DND-41 (cell line): ENCODE data around the gene JAZF1.

Source experiments
- ATAC-seq: fragments of 200-7000 bp; cut with Tn5 transposase; 3 replicates; pipeline ENCODE4 v1.9.1; 2021; ENCODE audit warnings: low read depth; ENCODE audit not compliant: insufficient read depth
- DNase-seq: peaks from one replicate; pipeline ENCODE4 v3.0.0-alpha.2; 2020
- H2AFZ ChIP-seq: 2 replicates; pipeline ENCODE4 v1.6.0; 2012; ENCODE audit warnings: low read depth, low read length
- H3K27ac ChIP-seq: 2 replicates; pipeline ENCODE4 v1.5.1; 2012; ENCODE audit warnings: low read length, inconsistent platforms
- H3K27me3 ChIP-seq: fragments of 200-600 bp; sonication (generic); 2 replicates; pipeline ENCODE4 v1.6.0; 2012; ENCODE audit warnings: low read length, mild to moderate bottlenecking, inconsistent platforms; ENCODE audit not compliant: insufficient read depth, poor library complexity
- H3K36me3 ChIP-seq: 2 replicates; pipeline ENCODE4 v1.5.1; 2012; ENCODE audit warnings: low read length, inconsistent platforms; ENCODE audit not compliant: insufficient read depth
- H3K4me1 ChIP-seq: 2 replicates; pipeline ENCODE4 v1.5.1; 2012; ENCODE audit warnings: mild to moderate bottlenecking, low read length; ENCODE audit not compliant: insufficient read depth
- H3K4me2 ChIP-seq: 2 replicates; pipeline ENCODE4 v1.6.0; 2012; ENCODE audit warnings: mild to moderate bottlenecking, moderate library complexity, low read length, inconsistent platforms; ENCODE audit not compliant: insufficient read depth
- H3K4me3 ChIP-seq, 2 experiments: fragments of 200-600 bp in 1 of 2; shearing (Covaris generic) in 1 of 2; 2 replicates each; pipeline ENCODE4 v1.5.1; 2012 to 2016; ENCODE audit warnings: inconsistent platforms in 2 of 2, low read length in 2 of 2, mild to moderate bottlenecking in 2 of 2, low read depth in 1 of 2, moderate library complexity in 1 of 2
- H3K79me2 ChIP-seq: 2 replicates; pipeline ENCODE4 v1.6.0; 2012; ENCODE audit warnings: low read length, inconsistent platforms; ENCODE audit not compliant: insufficient read depth
- H3K9ac ChIP-seq: 2 replicates; pipeline ENCODE4 v1.6.0; 2012; ENCODE audit warnings: low read depth, mild to moderate bottlenecking, inconsistent platforms, low read length, moderate library complexity
- H3K9me3 ChIP-seq: 2 replicates; pipeline ENCODE4 v1.5.1; 2012; ENCODE audit warnings: low read length, moderate library complexity, mild to moderate bottlenecking, inconsistent platforms; ENCODE audit not compliant: insufficient read depth, severe bottlenecking
- H4K20me1 ChIP-seq: 2 replicates; pipeline ENCODE4 v1.6.0; 2012; ENCODE audit warnings: low read length; ENCODE audit not compliant: insufficient read depth
- EZH2 ChIP-seq: IDR thresholded peaks from 3 replicates; pipeline ENCODE4 v1.6.1; 2012; ENCODE audit warnings: borderline replicate concordance, low read depth, mild to moderate bottlenecking, moderate library complexity, low read length, inconsistent platforms; ENCODE audit not compliant: severe bottlenecking
- TF ChIP-seq, protein P1 (sequence below): IDR thresholded peaks from 2 replicates; pipeline ENCODE4 v1.5.1; 2012; ENCODE audit warnings: borderline replicate concordance, low read length, moderate library complexity, mild to moderate bottlenecking; ENCODE audit not compliant: poor library complexity, severe bottlenecking; ENCODE audit errors: extremely low read depth

Gene JAZF1

GRCh38 chr7:28065721-28066285, 114.8 kb downstream of the JAZF1 start:
- TF ChIP-seq EZH2, result no peak
- TF ChIP-seq, protein P1, sequence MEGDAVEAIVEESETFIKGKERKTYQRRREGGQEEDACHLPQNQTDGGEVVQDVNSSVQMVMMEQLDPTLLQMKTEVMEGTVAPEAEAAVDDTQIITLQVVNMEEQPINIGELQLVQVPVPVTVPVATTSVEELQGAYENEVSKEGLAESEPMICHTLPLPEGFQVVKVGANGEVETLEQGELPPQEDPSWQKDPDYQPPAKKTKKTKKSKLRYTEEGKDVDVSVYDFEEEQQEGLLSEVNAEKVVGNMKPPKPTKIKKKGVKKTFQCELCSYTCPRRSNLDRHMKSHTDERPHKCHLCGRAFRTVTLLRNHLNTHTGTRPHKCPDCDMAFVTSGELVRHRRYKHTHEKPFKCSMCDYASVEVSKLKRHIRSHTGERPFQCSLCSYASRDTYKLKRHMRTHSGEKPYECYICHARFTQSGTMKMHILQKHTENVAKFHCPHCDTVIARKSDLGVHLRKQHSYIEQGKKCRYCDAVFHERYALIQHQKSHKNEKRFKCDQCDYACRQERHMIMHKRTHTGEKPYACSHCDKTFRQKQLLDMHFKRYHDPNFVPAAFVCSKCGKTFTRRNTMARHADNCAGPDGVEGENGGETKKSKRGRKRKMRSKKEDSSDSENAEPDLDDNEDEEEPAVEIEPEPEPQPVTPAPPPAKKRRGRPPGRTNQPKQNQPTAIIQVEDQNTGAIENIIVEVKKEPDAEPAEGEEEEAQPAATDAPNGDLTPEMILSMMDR, result no peak
- no peak overlapping the region for H3K9ac ChIP-seq
- no peak overlapping the region for H3K27ac ChIP-seq
- no peak overlapping the region for H3K4me2 ChIP-seq
- H3K36me3 ChIP-seq, result no peaks in the 10 kb centered on the region
- H3K4me1 ChIP-seq, result peaks cover 9% of the 10 kb centered on the region
- H2AFZ ChIP-seq, result no peak overlapping the region
- H3K79me2 ChIP-seq, result no peaks in the 10 kb centered on the region
- no peaks in the 10 kb centered on the region for H3K27me3 ChIP-seq
- DNase-seq (no peak), ATAC-seq (no peak)
- H4K20me1 ChIP-seq, result peaks cover 9% of the 10 kb centered on the region
- no peak overlapping the region for H3K4me3 ChIP-seq
- H3K9me3 ChIP-seq, result no peaks in the 10 kb centered on the region

DNA sequence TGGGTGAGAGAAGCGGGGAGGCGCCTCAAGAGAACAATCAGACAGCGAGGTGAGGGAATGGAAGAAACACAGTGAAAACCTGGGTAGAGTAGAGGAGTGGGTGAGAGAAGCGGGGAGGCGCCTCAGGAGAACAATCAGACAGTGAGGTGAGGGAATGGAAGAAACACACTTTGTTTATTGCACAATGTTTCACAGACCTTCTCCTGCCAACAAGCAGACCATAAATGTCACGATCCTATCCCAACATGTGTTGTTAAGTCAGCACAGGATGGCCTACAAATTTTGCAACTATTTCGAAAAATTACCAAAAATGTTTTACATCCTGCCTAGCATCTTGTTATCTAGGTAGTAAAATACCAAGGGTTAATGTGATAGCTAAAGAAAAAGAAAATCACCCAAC, 115.3 kb downstream of the JAZF1 start:
- H3K4me1 ChIP-seq, result peaks cover 9% of the 10 kb centered on the region
- no peak overlapping the region for H3K27ac ChIP-seq
- H3K4me2 ChIP-seq, result no peak overlapping the region
- H3K4me3 ChIP-seq, result no peak overlapping the region
- H3K9ac ChIP-seq, result no peak overlapping the region
- no peaks in the 10 kb centered on the region for H3K36me3 ChIP-seq
- DNase-seq (no peak), ATAC-seq (no peak)
- no peaks in the 10 kb centered on the region for H3K9me3 ChIP-seq
- TF ChIP-seq EZH2, result no peak
- TF ChIP-seq, protein P1, result no peak
- H4K20me1 ChIP-seq, result peaks cover 8% of the 10 kb centered on the region
- H3K27me3 ChIP-seq, result no peaks in the 10 kb centered on the region
- no peak overlapping the region for H2AFZ ChIP-seq
- H3K79me2 ChIP-seq, result no peaks in the 10 kb centered on the region

DNA sequence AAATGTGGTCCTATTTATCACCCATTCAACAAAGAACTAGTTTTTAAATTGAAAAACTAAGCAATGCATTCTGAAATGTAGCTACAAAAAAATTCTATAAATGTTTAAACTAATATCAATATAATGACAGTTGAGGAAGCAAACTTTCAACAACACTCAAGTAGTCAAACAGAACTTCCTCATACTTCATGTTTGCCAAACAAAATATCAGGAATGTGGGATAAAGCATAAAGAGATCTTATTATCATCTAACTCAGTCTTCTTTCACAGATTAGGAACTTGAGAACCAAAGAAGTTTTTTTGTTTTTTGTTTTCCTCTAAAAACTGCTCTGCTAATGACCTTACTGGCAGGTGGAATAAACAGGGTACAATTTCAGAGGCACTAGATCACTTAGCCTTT, 116.2 kb downstream of the JAZF1 start:
- peaks cover 8% of the 10 kb centered on the region for H4K20me1 ChIP-seq
- no peak overlapping the region for H3K27ac ChIP-seq
- no peak overlapping the region for H3K4me2 ChIP-seq
- no peaks in the 10 kb centered on the region for H3K36me3 ChIP-seq
- peaks cover 9% of the 10 kb centered on the region for H3K4me1 ChIP-seq
- no peaks in the 10 kb centered on the region for H3K9me3 ChIP-seq
- ATAC-seq (no peak), DNase-seq (no peak)
- H3K27me3 ChIP-seq, result no peaks in the 10 kb centered on the region
- H3K79me2 ChIP-seq, result no peaks in the 10 kb centered on the region
- no peak overlapping the region for H3K4me3 ChIP-seq
- H2AFZ ChIP-seq, result no peak overlapping the region
- TF ChIP-seq EZH2, result no peak
- TF ChIP-seq, protein P1, result no peak
- no peak overlapping the region for H3K9ac ChIP-seq
